Smooth muscle cell (in vitro differentiated cells): ENCODE results near the gene CHRDL2. TPM values are rescaled to one million over a fixed set of nuclear protein-coding genes. Genes with fewer than 3 reads are reported as not detected.
"Not testable (repeated sequence)": the region's sequence is repeated elsewhere in the genome, so short reads cannot be mapped to it uniquely, and the experiment has no call there.

ENCODE experiments used
- DNase-seq: peaks from one replicate; lab custom pipeline; 2025; ENCODE audit not compliant: unreplicated experiment; lab: John Stamatoyannopoulos, UW
- H2AFZ ChIP-seq: fragments of 200-600 bp; sonication (generic); 2 replicates; pipeline ENCODE4 v1.6.0; 2016; ENCODE audit warnings: antibody characterized with exemption, low read depth, mild to moderate bottlenecking
- H3F3A ChIP-seq: fragments of 200-600 bp; sonication (generic); 2 replicates; pipeline ENCODE4 v1.6.0; 2017; ENCODE audit warnings: antibody characterized with exemption, low read depth
- H3K27ac ChIP-seq: fragments of 200-600 bp; sonication (generic); 2 replicates; pipeline ENCODE4 v1.5.1; 2016; ENCODE audit warnings: low read depth, mild to moderate bottlenecking
- H3K27me3 ChIP-seq: fragments of 200-600 bp; sonication (generic); 2 replicates; pipeline ENCODE4 v1.6.1; 2016; ENCODE audit warnings: low read depth, mild to moderate bottlenecking
- H3K36me3 ChIP-seq: fragments of 200-600 bp; sonication (generic); 2 replicates; pipeline ENCODE4 v1.5.1; 2016; ENCODE audit warnings: low read depth
- H3K4me1 ChIP-seq: fragments of 200-600 bp; sonication (generic); 2 replicates; pipeline ENCODE4 v1.5.1; 2016; ENCODE audit warnings: low read depth
- H3K4me2 ChIP-seq: fragments of 200-600 bp; sonication (generic); 2 replicates; pipeline ENCODE4 v1.6.0; 2016; ENCODE audit warnings: mild to moderate bottlenecking
- H3K4me3 ChIP-seq: fragments of 200-600 bp; sonication (generic); 2 replicates; pipeline ENCODE4 v1.5.1; 2016; ENCODE audit warnings: mild to moderate bottlenecking
- H3K79me2 ChIP-seq: fragments of 200-600 bp; sonication (generic); 2 replicates; pipeline ENCODE4 v1.6.0; 2016; ENCODE audit warnings: low read depth, mild to moderate bottlenecking
- H3K9ac ChIP-seq: fragments of 200-600 bp; sonication (generic); 2 replicates; pipeline ENCODE4 v1.6.0; 2016; ENCODE audit warnings: low read depth
- H3K9me3 ChIP-seq: fragments of 200-600 bp; sonication (generic); replicated peaks from 2 replicates; pipeline ENCODE4 v1.5.1; 2016; ENCODE audit warnings: low read depth
- H4K20me1 ChIP-seq: fragments of 200-600 bp; sonication (generic); 2 replicates; pipeline ENCODE4 v1.6.0; 2016; ENCODE audit warnings: low read depth
- WGBS: methylation state at CpG from one replicate; pipeline ENCODE4 v1.1.7; 2016; ENCODE audit warnings: low lambda C conversion rate; 5-methylcytosine and 5-hydroxymethylcytosine counted together
- polyA plus RNA-seq: library from polyadenylated mRNA; unstranded; fragments of >200 nt; fragmentation: Nextera tagmentation; extraction: Ambion mirVana; gene quantifications from 2 replicates; pipeline ENCODE4 v1.2.1, GENCODE V29; 2016
- total RNA-seq: library from RNA; depleted of rRNA; stranded (reverse); fragments of >200 nt; gene quantifications from 2 replicates; pipeline ENCODE4 v1.2.3, GENCODE V29; 2014
- TF ChIP-seq, protein P1 (sequence below): fragments of 200-600 bp; sonication (generic); IDR thresholded peaks from 2 replicates; pipeline ENCODE4 v1.5.1; 2017; ENCODE audit warnings: borderline replicate concordance, mild to moderate bottlenecking, antibody characterized with exemption; ENCODE audit not compliant: insufficient read depth, poor library complexity, severe bottlenecking

CHRDL2 gene
- total and polyA plus RNA-seq, 2 experiments from 2014 or later = 13.8 to 71.4 TPM

DNA sequence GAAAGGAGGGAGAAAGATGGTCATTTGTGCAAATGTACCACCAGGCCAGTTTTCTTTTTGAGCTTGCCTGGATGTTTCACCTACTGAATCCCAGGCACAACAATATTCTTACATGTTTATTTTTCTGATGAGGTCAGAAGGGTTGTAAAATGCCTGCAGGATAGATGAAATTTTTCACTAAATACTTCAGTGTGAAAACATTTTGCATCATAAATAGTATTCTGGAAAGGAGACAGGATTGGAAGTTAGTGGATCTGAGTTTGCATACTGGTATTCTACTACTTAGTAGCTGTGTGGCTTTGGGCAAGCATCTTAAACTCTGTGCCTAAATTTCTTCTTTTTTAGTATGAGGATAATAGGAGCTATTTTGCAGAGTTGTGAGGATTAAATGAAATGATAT, 42.2 kb upstream of the CHRDL2 start:
- H3K27me3 ChIP-seq = no peaks in the 10 kb centered on the region
- H3K4me3 ChIP-seq = no peak overlapping the region
- no peak overlapping the region for H3K9ac ChIP-seq
- no peaks in the 10 kb centered on the region for H3K9me3 ChIP-seq
- H3K4me1 ChIP-seq = no peaks in the 10 kb centered on the region
- H3K79me2 ChIP-seq = peaks cover 59% of the 10 kb centered on the region
- H3K27ac ChIP-seq = no peak overlapping the region
- DNase-seq = no peak
- H3F3A ChIP-seq = no peaks in the 10 kb centered on the region
- TF ChIP-seq, protein P1, sequence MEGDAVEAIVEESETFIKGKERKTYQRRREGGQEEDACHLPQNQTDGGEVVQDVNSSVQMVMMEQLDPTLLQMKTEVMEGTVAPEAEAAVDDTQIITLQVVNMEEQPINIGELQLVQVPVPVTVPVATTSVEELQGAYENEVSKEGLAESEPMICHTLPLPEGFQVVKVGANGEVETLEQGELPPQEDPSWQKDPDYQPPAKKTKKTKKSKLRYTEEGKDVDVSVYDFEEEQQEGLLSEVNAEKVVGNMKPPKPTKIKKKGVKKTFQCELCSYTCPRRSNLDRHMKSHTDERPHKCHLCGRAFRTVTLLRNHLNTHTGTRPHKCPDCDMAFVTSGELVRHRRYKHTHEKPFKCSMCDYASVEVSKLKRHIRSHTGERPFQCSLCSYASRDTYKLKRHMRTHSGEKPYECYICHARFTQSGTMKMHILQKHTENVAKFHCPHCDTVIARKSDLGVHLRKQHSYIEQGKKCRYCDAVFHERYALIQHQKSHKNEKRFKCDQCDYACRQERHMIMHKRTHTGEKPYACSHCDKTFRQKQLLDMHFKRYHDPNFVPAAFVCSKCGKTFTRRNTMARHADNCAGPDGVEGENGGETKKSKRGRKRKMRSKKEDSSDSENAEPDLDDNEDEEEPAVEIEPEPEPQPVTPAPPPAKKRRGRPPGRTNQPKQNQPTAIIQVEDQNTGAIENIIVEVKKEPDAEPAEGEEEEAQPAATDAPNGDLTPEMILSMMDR = no peak
- no peak overlapping the region for H2AFZ ChIP-seq
- H3K4me2 ChIP-seq = no peak overlapping the region
- peaks cover 96% of the 10 kb centered on the region for H4K20me1 ChIP-seq
- H3K36me3 ChIP-seq = no peaks in the 10 kb centered on the region

DNA sequence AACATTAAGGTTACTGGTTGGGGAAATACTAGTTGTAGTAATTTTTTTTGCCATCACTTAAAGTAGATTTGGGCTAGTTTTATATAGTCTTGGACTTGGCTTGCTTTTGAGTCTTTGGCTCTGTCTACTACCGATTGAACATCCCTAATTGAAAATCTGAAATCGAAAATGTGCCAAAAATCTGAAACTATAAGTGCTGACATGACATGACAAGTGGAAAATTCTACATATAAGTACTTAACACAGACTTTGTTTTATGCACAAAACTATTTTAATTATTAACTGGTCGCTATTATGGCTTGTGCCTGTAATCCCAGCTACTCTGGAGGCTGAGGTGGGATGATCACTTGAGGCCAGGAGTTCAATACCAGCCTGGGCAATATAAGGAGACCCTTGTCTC, 39.9 kb upstream of the CHRDL2 start:
- H3K27ac ChIP-seq = no peak overlapping the region
- H3K4me1 ChIP-seq = no peaks in the 10 kb centered on the region
- no peak overlapping the region for H3K4me3 ChIP-seq
- H3K9ac ChIP-seq = no peak overlapping the region
- H3K4me2 ChIP-seq = no peak overlapping the region
- peaks cover 60% of the 10 kb centered on the region for H3K79me2 ChIP-seq
- H3K27me3 ChIP-seq = no peaks in the 10 kb centered on the region
- TF ChIP-seq, protein P1 = no peak
- no peak for DNase-seq
- H3K36me3 ChIP-seq = no peaks in the 10 kb centered on the region
- H3K9me3 ChIP-seq = no peaks in the 10 kb centered on the region
- H3F3A ChIP-seq = no peaks in the 10 kb centered on the region
- 99% methylated on average over 3 of the region's 3 CpGs for WGBS
- no peak overlapping the region for H2AFZ ChIP-seq
- peaks cover 91% of the 10 kb centered on the region for H4K20me1 ChIP-seq

DNA sequence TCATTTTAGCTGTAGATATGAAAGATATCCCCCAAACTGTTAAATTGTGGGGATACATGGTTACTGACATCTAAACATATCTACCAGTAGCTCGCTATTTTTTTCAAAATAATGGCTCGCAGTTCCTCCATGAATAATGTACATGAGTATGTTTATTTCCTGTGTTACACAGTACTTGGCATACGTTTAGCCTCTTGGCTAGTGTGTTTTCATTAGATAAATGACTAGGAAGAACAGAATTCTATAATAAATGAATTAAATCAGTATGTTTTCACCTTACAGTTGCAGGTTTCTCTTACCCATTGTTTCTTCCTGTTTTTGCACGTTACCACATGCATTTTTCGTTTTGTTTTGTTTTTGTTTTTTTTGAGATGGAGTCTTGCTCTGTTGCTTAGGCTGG, 39.2 kb upstream of the CHRDL2 start:
- no peaks in the 10 kb centered on the region for H3K4me1 ChIP-seq
- H3K27ac ChIP-seq = no peak overlapping the region
- no peak overlapping the region for H2AFZ ChIP-seq
- H4K20me1 ChIP-seq = peaks cover 89% of the 10 kb centered on the region
- H3K9ac ChIP-seq = no peak overlapping the region
- TF ChIP-seq, protein P1 = no peak
- no peak overlapping the region for H3K4me3 ChIP-seq
- H3K27me3 ChIP-seq = no peaks in the 10 kb centered on the region
- no peak for DNase-seq
- no peaks in the 10 kb centered on the region for H3K9me3 ChIP-seq
- H3K79me2 ChIP-seq = peaks cover 64% of the 10 kb centered on the region
- no peaks in the 10 kb centered on the region for H3K36me3 ChIP-seq
- H3F3A ChIP-seq = no peaks in the 10 kb centered on the region
- H3K4me2 ChIP-seq = no peak overlapping the region
- WGBS = 91% methylated on average over 5 of the region's 5 CpGs

DNA sequence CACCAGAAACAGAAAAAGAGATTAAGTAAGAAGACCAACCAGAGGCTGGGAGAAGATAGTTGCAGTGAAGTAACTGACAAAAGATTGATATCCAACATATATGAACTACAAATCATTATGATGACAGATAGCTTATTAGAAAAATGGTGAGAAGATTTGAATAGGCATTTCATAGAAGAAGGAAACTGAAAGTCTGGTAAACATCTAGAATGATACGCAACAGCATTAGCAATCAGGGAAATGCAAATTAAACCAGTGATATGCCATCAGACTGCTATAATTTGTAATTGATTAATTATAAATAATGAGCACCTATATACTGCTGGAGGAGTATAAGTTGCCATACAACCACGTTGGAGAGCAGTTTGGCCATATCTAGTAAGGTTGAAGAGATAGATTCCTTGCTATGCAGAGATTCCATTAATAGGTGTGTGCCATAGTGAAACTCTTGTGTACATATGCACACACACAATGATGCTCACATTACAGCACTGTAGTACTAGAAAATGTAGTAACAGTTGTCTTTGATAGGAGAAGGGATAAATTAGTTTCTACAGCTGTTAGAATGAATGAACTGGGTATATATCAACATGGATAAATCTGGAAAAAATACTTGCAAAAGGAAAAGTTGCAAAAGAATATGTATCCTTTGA, 38.0 kb upstream of the CHRDL2 start:
- peaks cover 55% of the 10 kb centered on the region for H3K79me2 ChIP-seq
- H2AFZ ChIP-seq = no peak overlapping the region
- WGBS = 90% methylated on average over 2 of the region's 2 CpGs
- peaks cover 79% of the 10 kb centered on the region for H4K20me1 ChIP-seq
- H3K27me3 ChIP-seq = no peaks in the 10 kb centered on the region
- no peaks in the 10 kb centered on the region for H3F3A ChIP-seq
- no peak overlapping the region for H3K9ac ChIP-seq
- TF ChIP-seq, protein P1 = no peak
- no peaks in the 10 kb centered on the region for H3K9me3 ChIP-seq
- no peak overlapping the region for H3K4me2 ChIP-seq
- DNase-seq = no peak
- no peaks in the 10 kb centered on the region for H3K4me1 ChIP-seq
- H3K4me3 ChIP-seq = no peak overlapping the region
- no peaks in the 10 kb centered on the region for H3K36me3 ChIP-seq
- H3K27ac ChIP-seq = no peak overlapping the region

DNA sequence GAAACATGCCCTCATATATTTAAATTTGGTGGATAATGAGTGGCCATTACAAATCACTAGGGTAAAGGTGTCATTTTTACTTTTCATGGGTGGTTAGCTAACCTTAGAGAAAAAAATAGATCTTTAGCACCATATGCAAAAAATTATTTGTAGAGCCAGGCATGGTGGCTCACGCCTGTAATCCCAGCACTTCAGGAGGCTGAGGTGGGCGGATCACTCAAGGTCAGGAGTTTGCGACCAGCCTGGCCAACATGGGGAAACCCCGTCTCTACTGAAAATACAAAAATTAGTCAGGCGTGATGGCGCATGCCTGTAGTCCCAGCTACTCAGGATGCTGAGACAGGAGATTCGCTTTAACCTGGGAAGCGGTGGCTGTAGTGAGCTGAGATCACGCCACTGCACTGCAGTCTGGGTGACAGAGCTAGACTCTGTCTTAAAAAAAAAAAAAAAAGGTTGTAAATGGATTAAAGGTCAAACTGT, 37.0 kb upstream of the CHRDL2 start:
- peaks cover 61% of the 10 kb centered on the region for H3K79me2 ChIP-seq
- not testable (repeated sequence) for H3K27ac ChIP-seq, DNase-seq, H3K4me2 ChIP-seq, H3K4me3 ChIP-seq, H3K9ac ChIP-seq, H3K9me3 ChIP-seq, H3K4me1 ChIP-seq, H3K36me3 ChIP-seq, H3K27me3 ChIP-seq, H2AFZ ChIP-seq, H3F3A ChIP-seq
- H4K20me1 ChIP-seq = peaks cover 73% of the 10 kb centered on the region
- 86% methylated on average over 9 of the region's 9 CpGs for WGBS
